ENCODE measurements around the gene OR8B8. TPM values are rescaled to one million over a fixed set of nuclear protein-coding genes. Genes with fewer than 3 reads are reported as not detected.

Gene OR8B8, protein sequence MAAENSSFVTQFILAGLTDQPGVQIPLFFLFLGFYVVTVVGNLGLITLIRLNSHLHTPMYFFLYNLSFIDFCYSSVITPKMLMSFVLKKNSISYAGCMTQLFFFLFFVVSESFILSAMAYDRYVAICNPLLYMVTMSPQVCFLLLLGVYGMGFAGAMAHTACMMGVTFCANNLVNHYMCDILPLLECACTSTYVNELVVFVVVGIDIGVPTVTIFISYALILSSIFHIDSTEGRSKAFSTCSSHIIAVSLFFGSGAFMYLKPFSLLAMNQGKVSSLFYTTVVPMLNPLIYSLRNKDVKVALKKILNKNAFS
- not detected in 2 replicates for total RNA-seq

DNA sequence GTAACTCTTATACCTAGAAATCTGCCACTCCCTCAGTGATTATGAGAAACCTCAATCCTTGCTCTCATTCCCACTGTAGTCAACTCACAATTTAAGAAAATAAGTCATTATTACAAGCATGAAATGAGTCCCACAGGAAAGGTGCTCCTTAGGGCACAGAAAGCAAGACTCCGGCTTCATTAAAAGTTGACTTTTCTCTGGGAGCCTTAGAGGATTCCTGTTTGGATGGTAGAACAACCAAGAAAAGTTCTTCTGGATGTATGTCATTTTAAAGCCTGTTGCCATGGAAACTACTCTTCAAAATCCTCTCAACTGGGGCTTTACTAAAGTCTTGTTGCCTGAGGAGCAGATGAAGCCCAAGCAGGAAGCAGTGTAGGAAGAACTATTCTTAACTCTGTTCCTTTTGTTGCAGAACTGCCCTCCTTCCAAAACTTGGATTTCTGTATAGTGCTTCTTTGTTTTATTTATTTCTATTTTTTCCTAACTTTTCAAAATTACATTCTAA is at the start of gene OR8B8:
Gene OR8B8, minus strand, starts transcription at position 51 of the 505 bp plus-strand sequence. CDS start 4,611 bp downstream, outside the sequence.

DNA sequence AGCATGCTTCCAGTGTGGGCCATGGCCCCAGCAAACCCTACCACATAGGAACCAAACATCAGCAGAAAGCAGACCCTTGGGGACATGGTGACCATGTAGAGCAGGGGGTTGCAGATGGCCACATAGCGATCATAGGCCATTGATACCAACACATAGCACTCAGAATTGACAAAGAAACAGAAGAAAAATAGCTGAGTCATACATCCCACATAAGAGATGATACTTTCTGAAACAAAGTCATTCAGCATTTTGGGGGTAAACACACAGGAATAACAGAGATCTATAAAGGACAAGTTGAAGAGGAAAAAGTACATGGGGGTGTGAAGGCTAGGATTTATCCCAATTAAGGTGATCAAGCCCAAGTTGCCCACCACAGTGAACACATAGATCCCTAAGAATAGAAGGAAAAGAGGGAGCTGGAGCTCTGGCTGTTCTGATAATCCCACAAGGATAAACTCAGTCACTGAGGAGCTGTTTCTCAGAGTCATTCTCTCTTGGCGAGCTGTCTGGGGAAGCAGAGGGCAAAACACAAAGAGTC is 21.0 kb downstream of the OR8B8 start, which contains the start of gene OR8B4:
Gene OR8B4, minus strand, starts transcription at position 488 of the 538 bp plus-strand sequence. Its CDS starts 0 bp downstream, at position 488.

DNA sequence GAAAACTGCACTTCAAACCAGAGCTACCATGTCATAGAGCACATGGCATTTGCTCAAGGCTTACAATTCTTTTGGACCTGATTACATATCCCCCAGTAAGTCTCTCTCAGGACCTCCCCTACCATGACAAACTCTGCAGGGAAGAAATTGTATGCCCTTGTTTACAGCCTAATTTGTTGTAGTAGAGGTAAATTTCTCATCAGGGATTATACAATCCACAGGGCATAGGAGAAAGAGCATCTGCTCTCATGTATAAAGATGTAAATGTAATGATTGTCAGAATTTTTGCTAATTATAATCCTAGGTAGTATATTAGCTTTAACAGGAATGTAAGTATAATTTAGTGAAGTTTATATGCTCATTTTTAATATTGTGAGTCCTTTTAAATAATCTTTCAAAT is 46.6 kb downstream of the OR8B8 start, which contains the start of gene OR8B3:
Gene OR8B3, minus strand, starts transcription at position 101 of the 400 bp plus-strand sequence. CDS start 1,673 bp downstream, outside the sequence.

Other genes with a start within 250 kb of the OR8B8 start
- gene OR8G1, start 204.6 kb downstream of the OR8B8 start, total RNA-seq, result not detected in 2 replicates
- not detected in 2 replicates for gene OR8G5, start 189.3 kb downstream of the OR8B8 start, total RNA-seq
- gene OR8D1, start 131.7 kb downstream of the OR8B8 start, total RNA-seq, result not detected in 2 replicates
- gene OR8D2, start 125.5 kb downstream of the OR8B8 start, total RNA-seq, result not detected in 2 replicates
- not detected in 2 replicates for gene OR8B2, start 61.2 kb downstream of the OR8B8 start, total RNA-seq
- gene OR8B3, start 46.7 kb downstream of the OR8B8 start, total RNA-seq, result not detected in 2 replicates
- not detected in 2 replicates for gene OR8B4, start 20.8 kb downstream of the OR8B8 start, total RNA-seq
- gene OR8B12, start 98.0 kb upstream of the OR8B8 start, total RNA-seq, result not detected in 2 replicates
- not detected in 2 replicates for gene OR8A1, start 124.3 kb upstream of the OR8B8 start, total RNA-seq
- gene PANX3, start 165.7 kb upstream of the OR8B8 start, total RNA-seq, result not detected in 2 replicates
- gene TBRG1, start 177.2 kb upstream of the OR8B8 start, total RNA-seq, result 26.7 and 29.4 TPM in 2 replicates
- gene SIAE, start 228.0 kb upstream of the OR8B8 start, total RNA-seq, result 17.5 and 18.3 TPM in 2 replicates
- gene SPA17, start 228.2 kb upstream of the OR8B8 start, total RNA-seq, result 5.0 and 8.1 TPM in 2 replicates